GM12878 (cell line): ENCODE data around the gene GNG3. TPM values are rescaled to one million over a fixed set of nuclear protein-coding genes. Genes with fewer than 3 reads are reported as not detected.

Experiments used
- BCL11A ChIP-seq: IDR thresholded peaks from 2 replicates; pipeline ENCODE4 v1.6.1; 2011; ENCODE audit warnings: low read depth, low read length
- CBX5 ChIP-seq: sonication (generic); IDR thresholded peaks from 2 replicates; pipeline ENCODE4 v1.6.1; 2016; ENCODE audit warnings: low read depth, moderate library complexity, mild to moderate bottlenecking, inconsistent platforms
- CUX1 ChIP-seq: IDR thresholded peaks from 2 replicates; pipeline ENCODE4 v1.6.1; 2012; ENCODE audit warnings: improper control_type of control experiment, low read depth, low read length; ENCODE audit not compliant: insufficient replicate concordance
- EP300 ChIP-seq, 2 experiments: fragments of 150-350 bp in 1 of 2; IDR thresholded peaks; 2 replicates each; pipeline ENCODE4 v1.6.1; 2011 to 2012; ENCODE audit warnings: low read depth in 2 of 2, low read length in 2 of 2, borderline replicate concordance in 1 of 2, improper control_type of control experiment in 1 of 2, inconsistent platforms in 1 of 2; ENCODE audit not compliant: control insufficient read depth in 1 of 2
- NBN ChIP-seq: fragments of 450-650 bp; IDR thresholded peaks from 2 replicates; pipeline ENCODE4 v1.6.1; 2016
- NFYB ChIP-seq: IDR thresholded peaks from 2 replicates; pipeline ENCODE4 v1.6.1; 2011; ENCODE audit warnings: low read depth, mild to moderate bottlenecking, low read length, improper control_type of control experiment, moderate library complexity; ENCODE audit not compliant: insufficient read depth
- USF2 ChIP-seq: IDR thresholded peaks from 2 replicates; pipeline ENCODE4 v1.6.1; 2011; ENCODE audit warnings: low read depth, low read length, improper control_type of control experiment, borderline replicate concordance
- ZBTB33 ChIP-seq: fragments of 450-650 bp; IDR thresholded peaks from 2 replicates; pipeline ENCODE4 v1.6.1; 2017; ENCODE audit warnings: mild to moderate bottlenecking
- ZBTB40 ChIP-seq: fragments of 450-650 bp; IDR thresholded peaks from 2 replicates; pipeline ENCODE4 v1.6.1; 2016; ENCODE audit warnings: mild to moderate bottlenecking, moderate library complexity, borderline replicate concordance
- ZNF592 ChIP-seq: fragments of 450-650 bp; IDR thresholded peaks from 2 replicates; pipeline ENCODE4 v1.6.1; 2017; ENCODE audit warnings: mild to moderate bottlenecking, moderate library complexity
- polyA plus RNA-seq, 11 experiments: library from polyadenylated mRNA; depleted of rRNA in 4 of 11; unstranded in 6 of 11; stranded (reverse) in 5 of 11; fragments of >200 nt; fragmentation: Nextera tagmentation in 4 of 11; fragmentation: Illumina TruSeq in 1 of 11; extraction: Ambion mirVana in 4 of 11; extraction: Trizol in 1 of 11; gene quantifications; 1 replicate in 1 of 11; 2 replicates in 10 of 11; pipeline versions ENCODE4 v1.2.1 to v1.2.3, GENCODE V29; 2011 to 2016; ENCODE audit warnings: inconsistent platforms in 2 of 11, missing spikeins in 2 of 11, low read depth in 1 of 11
- total RNA-seq, 4 experiments: library from RNA; depleted of rRNA in 3 of 4; stranded (reverse); fragments of >200 nt in 3 of 4; fragmentation: Illumina TruSeq in 1 of 4; extraction: Trizol in 1 of 4; gene quantifications; 2 replicates each; pipeline versions ENCODE4 v1.2.1 to v1.2.3, GENCODE V29; 2013 to 2021

Gene GNG3
- total and polyA plus RNA-seq, 10 of the 15 experiments (the other 5 are each of a cell fraction or from before 2014, with no cell fraction given), result 0.27 to 0.83 (median 0.57) TPM; not detected in 5

- TF ChIP-seq ZNF592 (no peak), NBN (no peak; the same call in 1 of the 2 replicates), CBX5 (no peak), BCL11A (no peak), NFYB (no peak), USF2 (no peak), CUX1 (peak; percentile 3), ZBTB40 (peak; percentile 93), ZBTB33 (no peak), EP300 (IDR thresholded peaks at IDR 0.05; ENCODE audit: borderline replicate concordance in 1 of 2, control insufficient read depth in 1 of 2, low read depth in 2 of 2, low read length in 2 of 2) (no peak)
Measured at GRCh38 chr11:62728171-62728988, 20.9 kb downstream of the GNG3 start, which contains the start of gene TTC9C (continued).
